AG08395 (cell line): ENCODE data around the gene TPD52L1.

Source experiments
- DNase-seq: peaks from one replicate; pipeline ENCODE4 v3.0.0; 2012; ENCODE audit warnings: mixed read lengths, low spot score

Gene TPD52L1

DNA sequence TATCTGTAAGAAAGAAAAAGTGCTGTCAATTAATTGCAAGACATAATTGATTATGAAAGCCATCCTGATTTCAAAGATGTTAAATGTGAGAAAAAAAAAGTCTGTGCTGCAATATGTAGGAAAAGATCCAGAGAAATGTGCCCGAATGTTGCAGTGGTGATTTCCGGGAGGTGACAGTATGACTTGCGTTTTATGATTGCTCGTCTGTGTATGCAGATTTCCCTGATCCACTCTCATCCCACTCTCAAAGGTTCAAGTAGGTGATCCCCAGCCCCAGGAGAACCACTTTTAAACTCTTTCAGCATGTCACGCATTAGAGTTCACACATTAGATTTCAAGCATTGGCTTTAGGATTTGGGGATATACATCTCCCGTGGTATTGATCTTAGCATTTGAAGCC lies 57.8 kb downstream of the TPD52L1 start:
- DNase-seq, result no peak

DNA sequence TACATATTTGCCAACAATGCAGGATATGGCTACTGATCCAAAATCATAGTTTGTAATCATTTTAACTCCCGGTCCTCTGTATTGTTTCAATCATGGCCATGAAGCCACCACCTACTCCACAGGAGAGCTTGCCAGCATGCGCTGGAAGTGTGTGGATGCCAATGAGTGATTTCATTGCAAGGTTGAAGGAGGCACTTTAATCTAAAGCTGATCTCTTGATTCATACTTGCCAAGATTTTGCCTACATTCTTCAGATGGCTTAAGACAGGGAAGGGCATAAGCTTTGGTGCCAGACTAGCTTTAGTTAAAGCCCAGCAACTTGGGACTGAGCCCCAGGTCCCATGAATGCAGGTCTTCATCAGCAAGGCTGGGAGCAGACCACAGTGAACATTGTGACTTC lies 58.8 kb downstream of the TPD52L1 start:
- DNase-seq, result no peak

DNA sequence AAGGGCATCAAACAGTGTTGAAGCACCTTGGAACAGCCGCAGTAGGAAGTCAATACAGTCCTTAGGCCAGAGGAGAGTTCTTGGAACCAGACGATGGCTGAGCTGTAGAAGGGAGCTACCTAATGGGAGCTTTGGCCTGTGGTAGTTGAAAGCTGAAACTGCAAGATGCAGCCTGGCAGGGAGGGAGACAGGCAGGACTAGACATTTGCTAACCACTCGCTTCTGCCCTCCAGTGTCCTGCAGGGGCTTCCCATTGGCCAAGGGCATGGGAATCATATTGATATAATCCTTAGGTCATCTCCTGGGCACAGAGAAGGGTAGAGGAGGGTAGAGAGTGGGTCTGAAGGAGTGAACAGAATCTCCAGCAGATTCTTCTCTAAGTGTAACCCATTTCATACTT lies 60.4 kb downstream of the TPD52L1 start:
- DNase-seq, result no peak

DNA sequence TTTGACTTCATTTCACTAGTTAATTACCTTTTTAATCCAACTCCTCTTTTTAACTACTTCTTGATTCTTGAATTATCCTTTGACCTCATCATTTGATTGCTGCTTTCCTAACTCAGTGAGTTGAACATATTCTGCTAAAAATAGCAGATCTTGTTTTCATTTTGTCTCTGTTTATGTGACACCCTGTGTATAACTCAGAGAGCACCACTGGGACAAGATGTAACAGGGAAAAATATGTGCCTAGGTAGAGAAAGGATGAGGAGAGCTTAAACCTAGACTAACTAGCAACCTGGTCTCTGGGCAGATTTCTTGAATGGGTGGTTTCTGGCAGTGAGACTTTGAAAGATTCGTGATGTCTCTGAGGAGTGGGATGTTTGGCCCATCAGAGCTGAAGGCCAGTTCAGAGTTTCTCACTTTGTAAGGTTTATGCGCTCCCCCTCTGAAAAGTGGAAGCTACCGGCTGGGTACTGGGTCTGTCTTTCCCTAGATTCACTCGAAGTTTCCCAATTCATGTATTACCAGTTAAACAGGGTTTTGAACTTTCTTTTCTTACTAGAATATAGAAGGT lies 61.8 kb downstream of the TPD52L1 start:
- no peak for DNase-seq

DNA sequence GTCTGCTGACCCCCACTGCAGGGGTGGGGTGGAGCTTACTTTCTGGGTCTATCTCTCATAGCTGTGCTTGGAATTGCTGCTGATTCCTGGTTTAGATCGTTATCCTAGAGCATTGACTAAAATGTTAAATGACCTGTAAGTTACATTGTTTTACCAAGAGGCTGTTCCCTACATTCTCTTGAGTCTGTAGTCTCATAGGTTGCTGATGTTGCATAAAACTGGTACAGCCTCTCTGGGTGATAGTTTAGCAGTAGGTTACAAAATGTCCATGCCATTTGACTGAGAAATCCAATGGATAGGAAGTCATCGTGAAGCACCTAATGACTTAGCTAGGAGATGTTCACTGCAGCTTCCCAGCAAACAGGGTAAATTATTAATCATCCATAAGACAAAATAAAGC lies 62.4 kb downstream of the TPD52L1 start:
- DNase-seq, result no peak

DNA sequence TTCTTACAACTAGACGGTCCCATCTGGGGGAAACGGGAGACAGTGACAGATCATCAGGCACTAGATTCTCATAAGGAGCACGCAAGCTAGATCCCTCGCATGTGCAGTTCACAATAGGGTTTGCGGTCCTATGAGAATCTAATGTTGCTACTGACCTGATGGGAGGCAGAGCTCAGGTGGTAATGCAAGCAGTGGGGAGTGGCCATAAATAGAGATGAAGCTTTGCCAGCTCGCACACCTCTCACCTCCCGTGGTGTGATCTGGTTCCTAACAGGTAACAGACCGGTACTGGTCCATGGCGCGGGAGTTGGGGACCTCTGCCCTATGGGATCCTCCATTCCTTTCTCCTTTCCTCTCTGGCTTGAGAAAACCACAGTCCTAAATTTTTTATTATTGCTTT lies 63.8 kb downstream of the TPD52L1 start:
- DNase-seq, result no peak

DNA sequence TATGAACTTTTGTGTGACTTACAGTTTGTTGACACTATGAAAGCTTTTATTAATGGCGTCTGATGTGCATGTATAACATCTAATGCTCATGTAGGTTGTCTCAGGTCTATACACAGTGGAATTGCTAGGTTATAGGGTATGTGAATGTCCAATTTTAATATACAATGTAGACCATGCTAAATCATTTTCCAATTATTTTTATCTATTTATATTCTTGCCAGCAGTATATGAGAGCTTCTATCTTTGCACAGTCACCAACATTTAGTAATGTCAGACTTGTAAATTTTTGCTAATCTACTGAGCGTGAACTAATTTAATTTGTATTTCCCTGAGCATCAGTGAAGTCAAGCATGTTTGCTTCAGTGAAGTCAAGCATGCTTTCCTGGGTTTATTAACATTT lies 64.4 kb downstream of the TPD52L1 start:
- DNase-seq, result no peak

DNA sequence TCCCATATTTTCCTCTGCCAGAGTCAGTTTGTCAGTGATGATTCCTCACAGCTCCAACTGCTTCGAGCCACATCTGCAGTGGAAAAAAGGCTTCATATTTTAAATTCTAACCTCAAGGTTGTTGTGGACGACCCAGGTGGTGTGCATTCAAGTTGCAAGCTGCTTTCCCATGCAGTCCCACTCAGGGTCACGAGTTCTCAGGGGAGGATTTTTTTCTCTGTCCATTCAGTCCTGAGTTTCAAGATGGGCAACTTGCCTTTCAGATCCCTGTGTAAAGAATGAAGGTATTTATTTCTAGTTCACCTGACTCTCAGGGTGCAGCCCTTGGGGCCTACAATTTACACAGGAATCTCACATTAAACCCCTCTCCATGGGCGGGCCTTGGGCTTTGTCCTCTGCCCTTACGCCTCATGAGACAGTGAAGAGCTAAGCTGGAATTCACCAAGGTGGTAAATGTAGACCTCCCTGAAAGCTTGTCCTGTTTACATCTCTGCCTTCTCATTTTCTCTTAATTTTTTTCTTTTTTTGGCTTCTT lies 65.9 kb downstream of the TPD52L1 start:
- no peak for DNase-seq

DNA sequence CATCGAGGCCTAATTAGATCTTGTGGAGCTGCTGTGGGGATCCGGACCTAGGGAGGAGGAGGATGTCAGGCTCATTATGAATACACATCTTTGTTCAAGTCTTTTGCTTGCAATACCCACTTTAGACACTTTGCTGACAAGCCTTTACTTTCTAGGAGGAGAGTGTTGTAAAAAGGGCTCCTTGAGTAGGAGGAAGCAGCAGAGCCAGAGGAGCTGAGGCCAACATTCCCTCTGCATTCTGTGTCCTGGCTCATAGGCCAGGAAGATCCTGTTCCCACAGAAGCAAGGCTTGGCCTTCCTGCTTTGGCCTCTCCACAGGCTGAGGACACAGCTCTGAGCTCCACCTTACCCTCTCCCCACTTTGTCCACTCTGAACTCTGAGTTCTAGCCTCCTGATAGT lies 67.1 kb downstream of the TPD52L1 start:
- DNase-seq, result no peak

DNA sequence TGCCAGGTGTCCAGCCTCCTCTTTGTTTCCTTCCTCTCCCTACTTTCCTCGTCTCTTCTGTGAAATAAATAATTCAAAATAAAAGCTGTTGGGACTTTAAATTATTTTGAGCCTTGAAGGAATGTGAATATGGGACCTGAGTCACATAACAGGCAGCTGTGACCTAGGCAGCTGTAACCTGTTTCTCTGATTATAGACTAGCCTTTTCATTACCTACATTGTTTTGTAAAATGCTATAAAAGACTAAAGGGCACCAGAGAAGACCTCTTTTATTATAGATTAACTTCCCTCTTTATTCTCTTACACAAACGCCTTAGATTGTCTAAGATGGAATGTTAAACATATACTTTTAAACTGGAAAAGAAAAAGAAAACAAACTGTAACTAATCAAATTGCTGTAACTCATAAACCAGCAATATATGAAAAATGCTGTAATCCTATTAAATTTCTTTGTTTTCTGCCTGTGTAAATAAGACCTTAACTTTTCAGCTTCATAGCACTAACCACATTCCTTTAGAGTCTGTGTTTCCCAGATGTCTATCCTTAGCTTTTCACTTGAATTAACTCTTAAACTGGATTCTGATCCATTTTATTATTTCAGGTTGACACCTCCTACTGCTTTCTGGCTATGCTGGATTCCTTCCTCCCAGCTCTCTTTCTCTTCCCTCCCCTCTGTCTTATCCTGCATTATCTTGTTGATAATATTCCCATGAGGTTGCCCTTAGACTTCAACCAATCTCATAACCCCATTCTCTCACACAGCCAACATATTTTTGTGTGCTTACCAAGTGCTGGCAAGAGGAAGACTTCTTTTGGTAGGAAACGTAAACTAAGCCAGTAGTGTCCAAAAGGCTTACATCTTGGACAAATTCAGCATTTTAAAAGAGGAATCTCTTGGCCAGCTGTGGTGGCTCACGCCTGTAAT lies 69.2 kb downstream of the TPD52L1 start:
- no peak for DNase-seq

DNA sequence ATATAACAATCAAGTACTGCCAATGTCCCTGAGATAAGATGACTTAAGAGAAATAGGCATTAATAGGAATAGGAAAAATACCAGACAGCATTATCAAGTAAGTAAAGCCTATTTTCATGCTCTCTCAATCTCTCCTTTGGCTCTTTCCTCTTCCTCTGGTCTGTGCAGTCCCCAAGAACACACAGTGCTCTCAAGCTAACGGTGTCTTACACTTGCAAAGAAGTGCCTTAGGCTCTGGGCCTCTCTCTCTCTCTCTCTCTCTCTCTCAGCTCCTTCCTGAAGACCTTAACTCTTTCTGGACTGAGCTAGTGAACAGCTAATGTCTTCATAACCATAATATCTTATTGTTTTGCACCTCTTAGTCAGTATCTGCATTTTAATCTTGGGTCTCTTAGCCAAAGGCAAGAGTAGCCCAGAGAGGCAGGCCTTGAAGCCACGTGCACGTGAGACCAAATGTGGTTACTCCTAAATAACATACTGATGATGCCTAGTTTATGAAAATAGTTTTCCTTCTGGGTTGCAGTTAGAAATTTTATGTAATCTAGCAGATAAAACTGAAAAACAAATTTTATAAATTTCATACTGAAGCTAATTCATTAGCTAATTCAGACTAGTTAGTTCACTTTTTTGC lies 70.8 kb downstream of the TPD52L1 start:
- no peak for DNase-seq

DNA sequence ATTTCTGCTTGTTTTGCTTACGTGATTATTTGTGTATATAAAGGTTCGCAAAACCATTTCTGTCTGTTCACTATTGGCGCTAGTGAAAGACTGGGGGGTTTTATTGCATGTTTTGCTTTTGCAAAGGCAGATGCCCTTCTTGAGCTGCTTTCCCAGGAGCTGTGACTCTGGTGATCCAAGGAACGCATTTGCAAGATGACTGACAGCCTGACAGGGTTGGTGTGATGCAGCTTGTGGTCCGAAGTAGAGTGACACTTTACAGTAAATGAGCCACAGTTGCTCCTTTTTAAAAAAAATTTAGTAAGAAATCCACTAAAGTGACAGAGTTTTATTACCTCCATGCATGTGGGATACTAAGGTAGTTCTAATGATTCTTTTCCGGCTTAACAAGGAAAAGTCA lies 73.7 kb downstream of the TPD52L1 start:
- no peak for DNase-seq

DNA sequence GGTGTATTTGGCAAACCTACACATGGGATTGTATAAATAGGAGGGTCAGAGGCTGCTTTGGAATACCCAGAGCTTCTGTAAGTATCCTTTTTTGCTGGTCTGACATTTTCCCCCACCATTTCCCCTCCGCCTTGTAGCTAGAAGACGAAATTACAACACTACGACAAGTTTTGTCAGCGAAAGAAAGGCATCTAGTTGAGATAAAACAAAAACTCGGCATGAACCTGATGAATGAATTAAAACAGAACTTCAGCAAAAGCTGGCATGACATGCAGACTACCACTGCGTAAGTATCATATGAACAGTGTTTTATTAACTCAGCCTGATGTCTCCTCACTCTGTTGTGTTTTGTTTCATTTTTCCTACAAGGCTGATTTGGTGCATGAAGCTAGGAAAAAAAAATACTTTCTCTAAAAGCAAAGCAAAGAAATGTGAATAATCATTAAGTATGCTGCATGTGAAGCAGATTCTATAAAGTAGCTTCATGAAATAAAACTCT lies 75.5 kb downstream of the TPD52L1 start:
- no peak for DNase-seq

DNA sequence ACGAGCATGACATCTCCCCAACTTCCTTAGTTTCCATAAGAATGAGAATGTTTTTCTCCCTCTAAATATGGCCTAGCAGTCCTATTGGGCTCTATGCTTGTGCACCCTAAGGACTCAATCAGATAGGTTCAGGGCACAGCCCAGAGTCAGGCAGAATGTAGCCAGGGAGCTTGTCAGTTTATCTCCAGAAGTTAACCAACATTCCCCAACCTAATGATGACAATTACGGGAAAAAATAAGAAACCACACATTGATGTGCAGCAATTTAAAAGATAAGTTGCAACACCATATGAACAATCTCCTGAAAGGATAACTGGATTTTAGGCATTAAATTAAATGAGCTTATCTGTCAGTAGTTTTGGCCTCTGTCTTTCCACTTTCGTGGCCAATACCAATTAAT lies 77.1 kb downstream of the TPD52L1 start:
- DNase-seq, result no peak

DNA sequence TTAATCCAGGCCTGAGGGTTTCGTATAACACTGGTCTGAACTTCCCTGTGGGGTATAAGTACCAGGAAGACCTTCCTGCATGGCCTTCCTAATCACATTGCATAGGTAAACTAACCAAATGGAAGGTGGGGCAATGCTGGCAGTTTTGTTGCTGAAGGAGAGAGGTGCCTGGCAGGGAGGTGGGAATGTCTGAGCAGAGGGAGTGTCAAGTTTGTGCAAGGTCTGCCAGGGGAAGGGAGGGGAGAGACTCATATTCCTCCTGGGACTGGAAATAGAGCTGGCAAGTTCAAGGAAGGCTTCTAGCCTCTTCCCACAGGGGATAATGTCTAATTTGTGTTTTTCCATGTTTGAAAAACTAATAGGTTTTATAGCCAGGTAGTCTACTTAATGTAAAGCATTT lies 77.6 kb downstream of the TPD52L1 start:
- DNase-seq, result no peak

DNA sequence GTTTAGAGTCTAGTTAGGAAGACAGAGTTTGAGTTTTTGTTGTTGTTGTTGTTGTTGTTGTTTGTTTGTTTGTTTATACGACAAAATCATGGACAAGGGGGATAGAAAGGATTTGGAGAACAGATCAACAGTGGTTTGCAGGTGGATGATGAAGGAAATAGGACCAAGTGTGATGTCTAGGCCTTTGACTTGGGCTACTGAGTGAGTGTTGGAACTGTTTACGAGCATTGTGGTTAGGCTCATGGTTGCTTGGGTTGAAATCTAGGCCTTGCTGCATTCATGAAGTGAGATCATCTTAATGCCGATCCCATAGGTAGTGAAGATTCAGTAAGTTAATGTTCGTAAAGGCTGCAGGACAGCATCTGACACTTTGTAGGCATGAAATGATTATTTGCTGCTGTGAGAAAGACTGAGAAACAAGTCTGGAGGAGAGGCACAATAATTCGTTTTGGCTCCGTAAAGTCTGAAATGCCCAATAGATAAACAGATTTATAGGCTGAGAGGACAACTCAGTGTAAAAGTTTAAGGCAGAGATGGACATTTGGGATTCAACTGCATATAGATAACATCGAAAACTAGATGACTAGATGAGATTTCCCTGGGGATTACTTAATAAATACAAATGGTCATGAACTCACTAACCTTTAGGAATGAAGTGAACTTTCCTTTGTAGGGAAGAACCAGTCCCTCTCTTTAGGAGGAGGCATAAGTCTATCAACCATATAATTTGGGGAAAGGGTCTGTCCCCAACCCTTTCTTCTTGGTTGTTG lies 78.2 kb downstream of the TPD52L1 start:
- no peak for DNase-seq

DNA sequence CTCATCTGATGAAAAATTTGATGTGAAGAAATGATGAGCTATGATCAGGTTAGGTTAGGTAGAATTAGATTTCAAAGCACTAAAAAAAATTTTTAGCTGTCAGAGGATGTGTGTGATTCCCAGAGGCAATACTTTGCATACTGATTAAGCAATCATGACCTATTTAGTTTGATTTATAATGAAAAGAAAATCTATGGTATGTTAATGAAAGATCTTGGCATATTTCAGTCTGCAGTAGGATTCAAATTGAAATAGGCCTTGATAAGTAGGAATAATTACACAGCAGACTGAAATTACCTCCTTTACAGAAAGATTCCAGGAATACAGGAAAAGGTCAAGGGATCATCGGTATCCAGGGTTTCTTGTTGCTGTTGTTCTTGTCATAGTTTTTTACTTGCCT lies 78.9 kb downstream of the TPD52L1 start:
- no peak for DNase-seq

DNA sequence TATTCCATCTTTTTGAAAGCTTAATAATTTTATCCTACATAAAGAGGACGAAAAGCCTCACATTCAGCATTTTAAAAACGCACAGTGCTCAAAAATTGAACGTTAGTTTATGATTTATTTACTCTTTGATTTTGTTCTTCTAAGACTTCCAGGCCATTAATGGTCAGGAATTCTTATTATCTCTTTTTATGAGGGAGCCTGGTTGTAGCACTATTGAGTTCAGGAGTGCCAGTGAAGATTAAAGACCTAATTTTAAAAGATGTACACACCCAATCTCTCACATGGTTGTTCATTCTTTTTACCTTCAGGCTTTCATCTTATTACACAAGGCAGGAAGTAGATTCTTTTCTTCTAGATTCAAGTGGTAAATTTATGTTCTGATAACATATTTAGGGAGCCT lies 79.6 kb downstream of the TPD52L1 start:
- no peak for DNase-seq

DNA sequence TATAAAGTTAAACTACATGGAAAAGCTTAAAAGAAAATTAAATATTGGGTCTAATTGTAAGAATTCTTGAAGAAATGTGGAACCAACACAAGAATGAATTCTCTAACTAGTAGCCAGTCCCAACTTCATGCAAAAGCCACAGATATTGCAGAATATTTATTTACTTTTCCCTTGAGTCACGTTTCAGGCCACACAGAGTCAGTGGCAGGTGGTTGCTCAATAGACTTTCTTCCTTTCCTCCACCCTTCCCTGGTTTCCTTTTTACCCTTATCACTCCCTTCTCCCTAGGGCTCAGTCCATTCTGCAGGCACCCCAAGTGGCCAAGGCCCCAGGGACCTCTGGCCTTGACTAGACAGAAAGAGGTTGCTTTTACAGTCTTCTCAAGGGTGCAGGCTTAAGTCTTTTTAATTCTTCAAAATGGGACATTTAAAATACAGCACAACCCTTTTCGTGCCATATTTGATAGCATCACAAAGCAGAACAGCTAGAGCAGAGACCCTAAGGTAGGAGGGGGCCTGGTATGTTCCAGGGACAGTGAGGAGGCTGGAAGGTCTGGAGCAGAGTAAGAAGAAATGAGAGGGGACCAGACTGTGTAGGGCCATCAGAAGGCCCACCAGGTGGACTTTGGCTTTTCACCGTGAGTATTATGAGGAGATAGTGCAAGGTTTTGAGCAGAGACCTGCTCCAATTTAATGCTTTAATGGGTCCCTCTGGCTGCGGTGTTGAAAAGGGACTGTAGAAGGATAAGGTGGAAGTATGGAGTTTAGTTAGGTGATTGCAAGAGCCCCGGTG lies 83.2 kb downstream of the TPD52L1 start:
- DNase-seq, result peak; percentile 28

DNA sequence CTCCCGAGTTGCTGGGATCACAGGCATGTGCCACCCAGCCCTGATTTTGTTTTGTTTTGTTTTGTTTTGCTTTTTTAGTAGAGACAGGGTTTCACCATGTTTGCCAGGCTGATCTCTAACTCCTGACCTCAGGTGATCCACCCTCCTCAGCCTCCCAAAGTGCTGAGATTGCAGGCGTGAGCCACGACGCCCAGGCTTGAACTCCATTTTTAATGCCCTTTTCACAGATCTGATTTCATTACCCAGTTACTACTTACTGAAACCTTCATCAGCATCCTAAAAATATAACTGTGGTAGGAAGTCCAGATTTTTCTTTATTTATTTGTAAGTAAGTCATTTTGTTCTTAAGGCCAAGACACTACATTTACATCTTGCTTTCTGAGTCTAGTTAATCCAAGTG lies 84.2 kb downstream of the TPD52L1 start:
- DNase-seq, result no peak

DNA sequence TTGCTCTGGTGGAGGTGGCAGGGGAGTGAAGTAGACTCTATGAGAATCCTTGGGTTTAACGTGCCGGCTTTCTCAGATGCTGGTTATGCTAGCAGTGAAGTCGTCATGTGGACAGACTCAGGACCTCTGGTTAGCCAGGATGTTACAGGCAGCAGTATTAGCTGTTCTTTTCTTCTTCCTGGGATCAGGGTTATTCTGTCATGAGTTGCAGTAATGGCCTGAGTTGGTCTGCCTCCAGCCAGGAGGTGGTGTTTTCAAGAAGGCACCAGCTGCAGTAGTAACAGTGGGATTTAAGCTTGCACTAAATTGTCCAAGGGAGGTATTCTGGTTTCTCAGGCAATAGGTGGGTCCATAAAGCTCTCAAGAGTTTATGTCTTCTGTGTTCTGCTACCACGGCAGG lies 91.5 kb downstream of the TPD52L1 start:
- no peak for DNase-seq
